ENCODE measurements around the gene TEX19. TPM values are rescaled to one million over a fixed set of nuclear protein-coding genes. Genes with fewer than 3 reads are reported as not detected.

TEX19 gene
- polyA plus RNA-seq, 2 of the 4 experiments (the other 2 are of a cell fraction), result 0.43 to 0.50 TPM

DNA sequence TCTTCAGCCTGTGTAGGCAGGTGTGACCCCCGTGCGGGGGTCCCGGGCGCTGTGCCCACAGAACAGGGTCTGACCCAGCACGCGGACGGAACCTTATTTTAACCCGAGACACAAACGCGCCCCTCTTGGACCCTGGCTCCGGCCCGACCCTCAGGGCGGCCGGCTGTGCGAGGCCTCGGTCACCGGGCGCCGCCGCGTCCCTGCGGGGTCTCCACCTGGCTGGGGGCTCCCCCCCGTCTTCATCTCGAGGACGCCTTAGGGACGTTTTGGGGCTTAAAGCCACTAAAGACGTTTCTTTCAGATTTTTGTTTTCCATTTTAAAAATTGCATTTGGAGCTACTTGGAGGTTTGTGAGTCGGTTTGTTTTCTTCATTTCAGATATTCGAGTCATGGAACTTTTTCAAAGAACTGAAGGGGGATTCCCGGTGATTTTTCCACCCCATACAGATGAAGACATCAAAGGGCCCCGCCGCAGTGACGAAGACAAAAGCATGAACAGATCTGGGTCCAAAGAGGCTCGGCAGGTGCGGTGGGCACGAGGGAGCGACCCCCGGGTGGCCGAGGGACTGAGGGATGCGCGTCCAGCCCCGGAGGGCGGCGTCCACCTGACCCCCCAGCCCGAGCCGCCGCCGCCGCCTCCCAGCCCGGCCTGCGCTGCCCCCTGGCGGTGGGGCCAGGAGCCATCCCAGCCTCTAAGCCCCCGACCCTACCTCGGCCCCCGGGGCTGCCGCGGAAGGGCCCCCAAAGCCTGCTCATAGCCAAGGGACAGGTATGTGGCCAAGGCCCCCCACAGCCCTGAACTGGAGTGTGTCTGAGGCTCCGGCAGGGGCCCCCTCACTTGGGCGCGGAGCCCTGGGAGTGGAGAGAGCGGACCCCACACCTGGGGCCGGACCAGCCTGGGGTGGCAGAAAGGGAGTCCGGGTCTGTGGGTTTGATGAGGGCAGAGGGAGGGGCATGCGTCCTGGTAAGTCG lies 37.8 kb upstream of the TEX19 start:
- WGBS (ENCODE audit: missing lambda C conversion rate), result 36% methylated on average over 49 of the region's 65 CpGs
- H3K27ac ChIP-seq, result peak overlapping the region; percentile 60 to 62; a peak in 5 of 6 replicates
- peak in 1 of 2 experiments; percentile 66 for DNase-seq (ENCODE audit: low read depth in 1 of 2, low spot score in 1 of 2)
- ChIA-PET CTCF (interaction anchor here (0.7 to 15.6 kb wide), 31 partner anchors 11 to 134 kb away, joined by 3 to 343 read pairs (median 5); partner anchors contain the start of gene SECTM1), POLR2A (no interaction called here)
- H3K9me3 ChIP-seq, result no peaks in the 10 kb centered on the region
- H3K4me2 ChIP-seq, result peak overlapping the region; percentile 80
- ATAC-seq, result peak; percentile 23 to 82; a peak in 3 of 6 replicates
- FAIRE-seq, result no peak
- peaks cover 12% of the 10 kb centered on the region; the same call in 2 of the 3 replicates for H3K4me1 ChIP-seq
- H3K4me3 ChIP-seq, result peak overlapping the region; percentile 32
- peak; percentile 80 to 97 for TF ChIP-seq RAD21 (conservative IDR thresholded peaks at IDR 0.05 in 1 of 2, IDR thresholded peaks at IDR 0.05 in 1 of 2)
- TF ChIP-seq ZNF302 (CRISPR knock-in tag; IDR thresholded peaks at IDR 0.05), result no peak
- no peak for TF ChIP-seq HOXA7 (CRISPR knock-in tag; IDR thresholded peaks at IDR 0.05)
- TF ChIP-seq SMC3 (IDR thresholded peaks at IDR 0.05), result peak; percentile 99
- TF ChIP-seq CTCF (IDR thresholded peaks at IDR 0.05), result peak; percentile 96

DNA sequence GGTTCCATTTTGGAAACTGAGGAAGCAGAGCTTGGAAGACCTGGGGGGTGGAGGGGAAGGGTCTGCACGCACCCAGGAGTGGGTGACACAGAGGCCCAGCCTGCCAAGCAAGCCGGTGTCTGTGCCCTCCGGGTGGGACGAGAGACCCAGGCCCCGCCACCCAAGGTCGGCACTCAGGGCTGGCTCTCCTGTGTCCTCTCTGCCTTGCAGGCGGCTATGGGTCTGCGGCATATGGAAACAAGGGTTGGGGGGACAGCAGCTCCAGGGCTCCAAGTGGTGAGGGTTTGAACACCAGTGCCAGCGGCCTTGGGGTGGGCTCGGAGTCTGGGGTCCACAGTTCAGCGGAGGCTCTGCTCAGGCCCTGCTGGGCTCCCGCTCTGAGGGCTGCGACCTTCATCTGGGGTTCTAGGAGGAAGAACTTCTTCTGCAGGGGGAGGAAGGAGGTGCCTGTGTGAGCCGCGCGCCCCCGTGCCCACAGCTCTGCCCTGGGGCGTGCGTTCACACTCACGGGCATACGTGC lies 37.0 kb upstream of the TEX19 start:
- FAIRE-seq (no peak), ATAC-seq (peak; percentile 5 to 33; a peak in 3 of 6 replicates), DNase-seq (ENCODE audit: low read depth in 1 of 2, low spot score in 1 of 2) (no peak)
- Histone ChIP-seq H3K27ac (peak overlapping the region; percentile 32 to 62; a peak in 4 of 6 replicates), H3K4me1 (peaks cover 12% of the 10 kb centered on the region; the same call in 2 of the 3 replicates), H3K9me3 (no peaks in the 10 kb centered on the region), H3K4me2 (peak overlapping the region; percentile 80; the same call in 2 of the 3 replicates), H3K4me3 (no peak overlapping the region)
- ChIA-PET CTCF (interaction anchor here (0.8 to 15.6 kb wide), 26 partner anchors 11 to 291 kb away, joined by 3 to 343 read pairs (median 4); partner anchors contain the start of gene SECTM1), POLR2A (no interaction called here)
- TF ChIP-seq GATA3 (IDR thresholded peaks at IDR 0.05; ENCODE audit: borderline replicate concordance), result 0 out of 2 replicates have a peak, but pooled peaks have one; percentile 11
- no peak for TF ChIP-seq ZFP36 (IDR thresholded peaks at IDR 0.05; ENCODE audit: borderline replicate concordance, partially characterized antibody)
- WGBS (ENCODE audit: missing lambda C conversion rate), result 34% methylated on average over 17 of the region's 21 CpGs

GRCh38 chr17:82322526-82323453 lies 36.3 kb upstream of the TEX19 start:
- TF ChIP-seq TP53 (CRISPR knock-in tag; IDR thresholded peaks at IDR 0.05), result no peak
- no peak for TF ChIP-seq HOXB13 (CRISPR knock-in tag; IDR thresholded peaks at IDR 0.05; ENCODE audit: low read depth)
- TF ChIP-seq NR3C1 (IDR thresholded peaks at IDR 0.05), result no peak
- TF ChIP-seq CHD4 (IDR thresholded peaks at IDR 0.05; ENCODE audit: borderline replicate concordance), result no peak
- TF ChIP-seq NPAS2 (CRISPR knock-in tag; IDR thresholded peaks at IDR 0.05; ENCODE audit: borderline replicate concordance), result no peak
- no peak for TF ChIP-seq PHF8 (IDR thresholded peaks at IDR 0.05; ENCODE audit: borderline replicate concordance, low read depth)
- no peak for TF ChIP-seq JUNB (IDR thresholded peaks at IDR 0.05)
- FAIRE-seq, result no peak

More at GRCh38 chr17:82322526-82323453, 36.3 kb upstream of the TEX19 start:
- Histone ChIP-seq H3K4me3 (no peak overlapping the region), H3K9me3 (no peaks in the 10 kb centered on the region), H3K27ac (peak overlapping the region in 1 of 2 experiments; percentile 21; a peak in 1 of 6 replicates), H3K4me1 (peaks cover 12% of the 10 kb centered on the region; the same call in 2 of the 3 replicates), H3K4me2 (no peak overlapping the region)
- WGBS (ENCODE audit: missing lambda C conversion rate), result 80% methylated on average over 21 of the region's 28 CpGs
- POLR2A ChIA-PET, result interaction anchor here (0.6 kb wide), 1 partner anchor 24 kb away, joined by 3 read pairs; no protein-coding TSS in a partner anchor
- ATAC-seq, result peak; percentile 19 to 21; a peak in 3 of 6 replicates
- no peak for DNase-seq (ENCODE audit: low read depth in 1 of 2, low spot score in 1 of 2)
- CTCF ChIA-PET, result interaction anchor here (0.6 to 15.6 kb wide), 24 partner anchors 10 to 442 kb away, joined by 3 to 343 read pairs (median 4); partner anchors contain the start of gene SECTM1

Measured in A549 (cell line).